AG20443 (cell line): ENCODE measurements around the gene MAP4.
A peak's percentile ranks its signal among the peaks of the same experiment; 100 is the strongest.
"Not testable (repeated sequence)": the region's sequence is repeated elsewhere in the genome, so short reads cannot be mapped to it uniquely, and the experiment has no call there.

ENCODE experiments used
- DNase-seq: peaks from one replicate; pipeline ENCODE4 v3.0.0; 2012; ENCODE audit warnings: low spot score, mixed read lengths

The MAP4 gene, protein sequence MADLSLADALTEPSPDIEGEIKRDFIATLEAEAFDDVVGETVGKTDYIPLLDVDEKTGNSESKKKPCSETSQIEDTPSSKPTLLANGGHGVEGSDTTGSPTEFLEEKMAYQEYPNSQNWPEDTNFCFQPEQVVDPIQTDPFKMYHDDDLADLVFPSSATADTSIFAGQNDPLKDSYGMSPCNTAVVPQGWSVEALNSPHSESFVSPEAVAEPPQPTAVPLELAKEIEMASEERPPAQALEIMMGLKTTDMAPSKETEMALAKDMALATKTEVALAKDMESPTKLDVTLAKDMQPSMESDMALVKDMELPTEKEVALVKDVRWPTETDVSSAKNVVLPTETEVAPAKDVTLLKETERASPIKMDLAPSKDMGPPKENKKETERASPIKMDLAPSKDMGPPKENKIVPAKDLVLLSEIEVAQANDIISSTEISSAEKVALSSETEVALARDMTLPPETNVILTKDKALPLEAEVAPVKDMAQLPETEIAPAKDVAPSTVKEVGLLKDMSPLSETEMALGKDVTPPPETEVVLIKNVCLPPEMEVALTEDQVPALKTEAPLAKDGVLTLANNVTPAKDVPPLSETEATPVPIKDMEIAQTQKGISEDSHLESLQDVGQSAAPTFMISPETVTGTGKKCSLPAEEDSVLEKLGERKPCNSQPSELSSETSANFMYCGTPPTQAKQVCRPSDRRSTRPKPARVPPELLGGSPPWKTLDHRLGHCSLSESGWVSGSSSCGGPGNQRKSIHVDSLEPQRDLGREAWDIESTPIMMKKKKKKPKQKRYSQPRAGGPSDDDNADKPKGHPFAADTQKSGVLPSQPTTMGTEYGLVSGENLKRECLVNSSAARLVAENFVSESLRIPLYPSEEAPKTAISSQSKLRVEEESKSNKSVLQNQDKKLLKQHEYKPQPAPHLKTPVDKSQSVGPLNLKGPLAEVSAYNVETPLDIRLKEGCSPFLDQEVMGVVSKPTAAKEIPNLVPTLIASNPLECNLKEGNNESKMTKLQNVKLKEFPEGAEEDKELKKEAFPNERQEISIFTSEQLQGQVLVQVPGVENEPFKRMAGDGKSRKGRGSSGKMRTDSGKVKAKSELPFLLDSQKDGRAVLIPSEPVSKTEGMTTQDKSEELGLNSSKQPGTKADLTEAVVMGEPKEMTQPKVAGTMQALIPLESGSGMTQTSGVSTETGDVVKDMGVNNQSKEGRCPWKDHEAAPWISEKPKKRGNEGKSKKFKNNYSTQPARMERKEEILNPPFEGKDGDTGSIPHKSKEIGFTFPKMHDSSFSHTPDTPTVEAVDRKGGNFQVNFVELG (N-terminal part only)

DNA sequence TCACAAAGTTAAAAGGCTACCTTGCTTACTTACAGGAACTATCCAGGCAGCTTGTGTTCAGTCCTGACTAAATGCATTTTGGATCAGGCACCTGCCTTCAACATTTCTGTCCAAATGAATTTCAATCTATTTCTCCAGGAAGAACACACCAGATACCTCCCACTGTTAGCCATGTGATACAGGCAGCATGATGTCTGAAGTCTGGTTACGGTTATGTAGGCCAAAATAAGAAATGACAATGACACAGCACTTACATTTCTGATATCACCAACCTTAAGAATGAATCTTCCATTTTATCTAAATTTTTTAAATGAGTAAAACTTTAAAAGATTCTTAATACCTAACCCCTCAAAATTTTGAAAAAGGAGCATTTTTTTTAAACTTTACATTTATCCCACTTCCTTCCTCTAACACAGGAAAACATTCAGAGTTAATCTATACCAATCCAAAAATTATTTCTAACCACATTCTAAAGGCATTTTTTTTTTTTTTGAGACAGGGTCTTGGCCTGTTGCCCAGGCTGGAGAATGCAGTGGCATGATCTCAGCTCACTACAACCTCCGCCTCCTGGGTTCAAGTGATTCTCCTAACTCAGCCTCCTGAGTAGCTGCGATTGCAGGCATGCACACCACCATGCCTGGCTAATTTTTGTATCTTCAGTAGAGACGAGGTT, at the start of gene MAP4:
Gene MAP4 (minus strand): TSS at position 116 of the 673 bp plus-strand sequence. CDS start 17,556 bp downstream, outside the sequence.
- no peak for DNase-seq

DNA sequence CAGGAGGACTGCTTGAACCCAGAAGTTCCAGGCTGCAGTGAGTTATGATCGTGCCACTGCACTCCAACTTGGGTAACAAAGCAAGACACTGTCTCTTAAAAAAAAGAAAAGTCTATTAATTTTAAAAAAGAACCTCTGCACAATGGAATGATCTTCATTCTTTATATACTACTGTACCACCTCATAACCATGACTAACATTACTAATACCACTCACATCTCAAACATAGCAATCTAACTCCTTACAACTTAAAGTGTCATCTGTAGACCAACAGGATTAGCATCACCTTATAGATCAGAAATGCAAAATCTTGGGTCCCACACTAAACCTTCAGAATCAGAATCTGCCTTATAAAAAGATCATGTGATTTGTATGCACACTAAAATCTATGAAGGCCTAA, 48.8 kb upstream of the MAP4 start:
- no peak for DNase-seq

DNA sequence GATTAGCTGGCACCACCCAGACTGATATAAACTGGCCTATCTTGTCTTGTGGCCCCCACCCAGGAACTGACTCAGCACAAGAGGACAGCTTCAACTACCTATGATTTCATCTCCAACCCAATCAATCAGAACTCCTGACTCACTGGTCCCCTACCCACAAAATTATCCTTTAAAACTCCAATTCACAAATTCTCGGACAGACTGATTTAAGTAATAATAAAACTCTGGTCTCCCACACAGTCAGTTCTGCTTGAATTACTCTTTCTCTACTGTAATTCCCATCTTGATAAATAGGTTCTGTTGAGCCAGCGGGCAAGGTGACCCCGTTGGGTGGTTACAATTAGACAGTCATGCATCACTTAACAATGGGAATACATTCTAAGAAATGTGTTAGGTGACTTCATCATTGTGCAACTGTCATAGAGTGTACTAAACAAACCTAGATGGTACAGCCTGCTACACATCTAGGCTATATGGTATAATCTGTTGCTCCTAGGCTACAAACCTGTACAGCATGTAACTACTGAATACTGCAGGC, 48.1 kb upstream of the MAP4 start:
- DNase-seq, result no peak

DNA sequence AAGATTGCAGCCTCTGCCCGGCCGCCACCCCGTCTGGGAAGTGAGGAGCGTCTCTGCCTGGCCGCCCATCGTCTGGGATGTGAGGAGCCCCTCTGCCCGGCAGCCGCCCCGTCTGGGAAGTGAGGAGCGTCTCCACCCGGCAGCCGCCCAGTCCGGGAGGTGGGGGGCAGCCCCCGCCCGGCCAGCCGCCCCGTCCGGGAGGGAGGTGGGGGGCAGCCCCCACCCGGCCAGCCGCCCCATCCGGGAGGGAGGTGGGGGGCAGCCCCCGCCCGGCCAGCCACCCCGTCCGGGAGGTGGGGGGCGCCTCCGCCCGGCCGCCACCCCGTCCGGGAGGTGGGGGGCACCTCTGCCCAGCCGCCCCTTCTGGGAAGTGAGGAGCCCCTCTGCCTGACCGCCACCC, 45.4 kb upstream of the MAP4 start:
- not testable (repeated sequence) for DNase-seq

DNA sequence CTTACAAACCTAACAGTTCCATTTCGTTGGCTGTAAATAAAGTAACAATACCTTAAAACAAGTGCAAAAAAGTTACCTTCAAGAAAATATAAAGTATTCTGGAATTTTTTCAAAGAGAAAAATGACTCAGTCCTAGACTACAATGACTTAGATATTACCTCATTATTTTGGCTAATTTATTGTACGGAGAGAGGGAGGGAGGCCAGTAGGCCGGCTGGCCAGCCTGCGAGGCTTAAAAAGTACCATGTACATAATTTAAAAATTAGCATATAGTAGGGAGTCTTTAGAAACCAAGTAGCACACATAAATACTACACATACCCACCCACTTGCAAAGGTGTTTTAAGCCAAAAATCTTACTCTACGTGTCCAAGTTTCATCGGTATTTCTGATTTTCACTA, 41.9 kb upstream of the MAP4 start:
- peak; percentile 38 for DNase-seq

DNA sequence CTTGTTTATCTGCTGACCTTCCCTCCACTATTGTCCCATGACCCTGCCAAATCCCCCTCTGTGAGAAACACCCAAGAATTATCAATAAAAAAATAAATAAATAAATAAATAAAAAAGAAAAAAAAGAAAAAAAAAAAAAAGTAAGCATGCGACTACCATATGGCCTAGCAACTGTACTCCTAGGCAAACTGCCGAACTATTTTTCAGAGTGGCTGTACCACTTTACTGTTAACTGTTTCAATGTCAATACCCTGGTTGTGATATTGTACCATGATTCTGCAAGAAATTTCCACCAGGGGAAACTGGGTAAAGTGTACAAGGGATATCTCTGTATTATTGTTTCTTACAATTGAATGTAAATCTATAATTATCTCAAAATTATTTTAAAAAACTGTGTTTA, 41.3 kb upstream of the MAP4 start:
- peak; percentile 23 for DNase-seq

DNA sequence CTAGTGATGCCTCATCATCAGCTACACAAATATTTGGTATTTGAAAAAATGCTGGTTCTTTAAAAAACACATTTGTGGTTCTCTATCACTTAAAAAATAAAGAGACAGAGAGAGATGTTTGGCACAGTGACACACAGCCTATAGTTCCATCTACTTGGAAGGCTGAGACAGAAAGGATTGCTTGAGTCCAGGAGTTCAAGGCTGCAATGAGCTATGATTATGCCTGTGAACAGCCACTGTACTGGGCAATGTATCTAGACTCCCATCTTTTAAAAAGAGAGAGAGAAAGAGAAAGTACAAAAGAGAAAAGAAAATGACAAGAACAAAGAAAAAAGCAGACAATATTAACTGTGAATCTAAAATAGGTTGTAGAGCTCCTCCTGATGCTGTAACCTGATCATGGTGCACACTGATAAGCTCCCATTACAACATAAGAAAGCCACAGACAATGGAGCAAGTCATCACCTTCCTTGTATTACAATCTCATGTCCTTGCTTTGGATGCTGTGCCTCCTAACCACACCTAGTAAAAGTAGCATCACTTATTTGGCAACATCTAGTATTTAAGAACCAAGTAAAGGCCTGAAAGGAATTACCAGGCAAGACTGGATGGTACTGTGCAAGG, 31.7 kb upstream of the MAP4 start:
- DNase-seq, result no peak

DNA sequence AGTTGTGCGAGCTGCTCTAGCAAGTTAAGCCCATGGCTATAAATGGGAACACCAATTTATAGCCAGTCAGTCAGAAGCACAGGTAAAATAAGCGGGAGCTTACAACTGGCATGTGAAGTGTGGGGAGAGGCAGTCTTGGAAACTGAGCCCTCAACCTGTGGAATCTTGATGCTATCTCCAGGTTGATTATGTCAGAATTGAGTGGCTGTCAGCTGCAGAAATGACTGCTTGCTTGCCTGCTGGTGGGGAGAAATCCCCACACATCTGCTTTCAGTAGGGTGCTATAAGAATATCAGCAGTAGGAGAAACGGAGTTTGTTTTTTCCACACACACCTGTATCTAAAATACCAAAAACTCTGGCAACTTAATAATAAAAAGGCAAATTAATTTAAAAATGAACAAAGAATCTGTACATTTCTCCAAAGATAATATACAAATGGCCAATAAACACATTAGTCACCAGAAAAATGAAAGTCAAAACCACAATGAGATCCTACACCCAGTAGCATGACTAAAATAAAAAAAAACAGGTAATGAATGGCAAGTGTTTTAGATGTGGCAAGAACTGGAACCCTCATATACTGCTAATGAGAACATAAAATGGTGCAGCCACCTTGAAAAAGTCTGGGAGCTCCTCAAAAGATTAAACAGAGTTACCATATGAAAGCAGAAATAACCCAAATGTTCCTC, 26.0 kb upstream of the MAP4 start:
- no peak for DNase-seq

DNA sequence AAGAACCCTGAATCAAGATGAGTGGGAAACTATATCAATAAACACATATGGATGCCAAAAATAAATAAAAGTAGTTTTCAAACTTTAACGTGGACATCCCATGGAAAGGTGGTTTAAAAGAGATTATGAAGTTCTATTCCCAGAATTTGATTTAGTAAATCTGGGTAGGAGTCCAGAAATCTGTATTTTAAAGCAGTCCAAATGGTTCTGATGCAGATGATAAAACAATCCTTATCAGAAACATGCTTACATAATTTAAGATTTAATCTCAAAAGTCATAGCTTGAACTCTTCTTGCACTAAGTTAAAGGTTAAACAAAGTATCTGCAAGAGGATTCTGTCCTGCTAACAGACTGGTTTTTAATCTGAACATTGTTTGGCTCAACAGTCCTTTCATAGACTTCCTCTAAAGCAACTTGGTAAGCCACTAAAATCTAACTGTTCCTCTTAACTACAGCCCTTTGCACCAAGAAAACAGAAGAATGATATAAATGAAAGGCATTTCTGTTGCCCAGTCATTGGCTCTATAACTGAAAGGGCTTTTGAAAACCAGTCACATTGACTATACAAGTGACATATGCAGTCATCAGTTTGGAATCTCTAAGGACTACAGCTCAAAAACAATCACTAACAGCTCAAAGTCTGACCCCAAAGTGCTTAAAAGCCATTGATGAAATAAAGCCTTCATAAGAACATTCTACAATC, 23.4 kb upstream of the MAP4 start:
- DNase-seq, result peak; percentile 56

DNA sequence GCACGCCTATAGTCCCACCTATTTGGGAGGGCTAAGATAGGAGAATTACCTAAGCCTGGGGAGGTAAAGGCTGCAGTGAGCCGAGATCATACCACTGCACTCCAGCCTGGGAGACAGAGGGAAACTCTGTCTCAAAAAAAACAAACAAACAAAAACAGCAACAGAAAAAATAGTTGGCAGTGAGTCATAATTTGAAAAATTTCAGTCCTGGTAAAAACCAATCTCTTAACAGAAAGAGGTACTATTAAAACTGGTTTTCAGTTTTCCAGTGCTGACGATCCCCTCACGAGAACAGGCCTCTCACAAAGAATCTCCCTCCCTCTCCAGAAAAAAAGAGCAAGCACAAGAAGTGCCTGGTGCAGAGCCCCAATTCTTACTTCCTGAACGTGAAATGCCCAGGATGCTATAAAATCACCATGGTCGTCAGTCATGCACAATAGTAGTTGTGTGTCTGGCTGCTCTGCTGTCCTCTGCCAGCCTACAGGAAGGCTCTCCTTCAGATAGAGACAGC, 22.8 kb upstream of the MAP4 start:
- peak; percentile 7 for DNase-seq

DNA sequence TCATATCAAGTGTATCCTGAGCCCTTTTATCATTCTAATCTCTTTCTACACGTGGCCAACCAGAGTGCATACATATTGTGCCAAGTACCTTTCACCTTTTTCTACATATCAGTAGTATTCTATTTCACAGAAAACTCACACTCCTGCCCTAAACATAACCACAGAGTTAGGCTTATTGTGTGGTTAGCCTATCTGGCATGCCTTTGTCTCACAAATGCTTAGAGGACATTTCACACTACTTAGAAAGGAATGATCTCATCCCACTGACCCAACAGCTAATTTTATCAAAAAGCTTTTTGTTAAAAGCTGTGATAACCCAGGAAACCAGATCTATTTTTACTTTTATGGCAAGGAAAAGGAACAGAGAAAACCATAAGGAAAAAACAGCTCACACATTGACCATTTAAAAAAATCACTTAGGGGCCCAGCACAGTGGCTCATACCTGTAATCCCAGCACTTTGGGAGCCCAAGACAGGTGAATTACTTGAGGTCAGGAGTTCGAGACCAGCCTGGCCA, 17.8 kb upstream of the MAP4 start:
- peak; percentile 73 for DNase-seq

DNA sequence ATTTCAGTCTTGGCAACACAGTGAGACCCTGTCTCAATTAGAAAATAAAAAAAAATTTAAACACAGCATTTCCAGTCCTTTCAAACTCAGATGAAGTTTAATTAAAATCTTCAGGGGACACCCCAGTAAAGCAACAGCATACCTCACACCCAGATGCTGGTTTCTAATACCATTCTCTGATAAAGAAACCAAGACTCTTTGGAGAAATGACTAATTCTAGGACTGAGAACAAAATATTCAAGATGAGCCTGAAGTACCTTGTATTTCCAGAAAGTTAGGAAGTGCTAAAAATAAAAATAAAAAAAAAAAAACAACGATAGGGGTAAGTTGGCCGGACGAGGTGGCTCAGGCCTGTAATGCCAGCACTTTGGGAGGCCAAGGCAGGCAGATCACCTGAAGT, 14.0 kb upstream of the MAP4 start:
- no peak for DNase-seq

DNA sequence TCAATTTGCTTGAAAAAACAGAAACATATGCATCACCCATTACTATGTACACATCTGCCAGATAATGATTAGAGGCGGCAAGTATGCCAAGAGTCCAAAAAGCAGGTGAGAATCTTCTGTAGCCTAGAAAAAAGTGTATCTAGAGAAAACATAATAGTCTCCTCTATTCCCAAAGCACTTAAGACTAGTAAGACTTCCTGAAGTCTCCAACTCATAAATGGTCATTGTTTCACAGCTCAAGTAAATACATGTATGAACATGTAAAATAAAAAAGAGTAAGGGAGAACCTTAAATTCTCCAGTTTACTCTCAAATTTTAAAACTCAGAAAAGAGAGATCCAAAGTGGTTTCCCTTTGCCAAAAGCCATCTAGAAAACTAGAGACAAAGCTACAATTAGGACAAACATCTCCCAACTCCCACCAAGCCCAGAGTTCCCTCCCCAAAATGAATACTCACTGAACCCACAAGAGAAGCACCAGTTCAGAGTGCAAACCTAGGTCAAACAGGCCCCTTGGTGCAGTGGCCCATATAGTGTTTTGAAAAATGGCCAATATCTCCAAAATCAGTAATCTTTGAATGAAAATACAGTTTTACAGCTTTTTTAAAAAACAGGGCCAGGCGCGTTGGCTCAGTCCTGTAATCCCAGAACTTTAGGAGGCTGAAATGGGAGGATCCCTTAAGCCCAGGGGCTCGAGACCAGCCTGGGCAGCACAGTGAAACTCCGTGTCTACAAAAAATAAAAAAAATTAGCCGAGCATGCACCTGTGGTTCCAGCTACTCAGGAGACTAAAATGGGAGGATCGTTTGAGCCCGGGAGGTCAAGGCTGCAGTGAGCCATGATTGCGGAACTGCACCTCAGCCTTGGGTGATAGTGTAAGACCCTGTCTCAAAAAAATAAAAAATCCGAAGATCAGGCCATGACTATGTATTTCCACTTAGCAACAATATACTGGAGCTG, 11.0 kb upstream of the MAP4 start:
- DNase-seq, result no peak

DNA sequence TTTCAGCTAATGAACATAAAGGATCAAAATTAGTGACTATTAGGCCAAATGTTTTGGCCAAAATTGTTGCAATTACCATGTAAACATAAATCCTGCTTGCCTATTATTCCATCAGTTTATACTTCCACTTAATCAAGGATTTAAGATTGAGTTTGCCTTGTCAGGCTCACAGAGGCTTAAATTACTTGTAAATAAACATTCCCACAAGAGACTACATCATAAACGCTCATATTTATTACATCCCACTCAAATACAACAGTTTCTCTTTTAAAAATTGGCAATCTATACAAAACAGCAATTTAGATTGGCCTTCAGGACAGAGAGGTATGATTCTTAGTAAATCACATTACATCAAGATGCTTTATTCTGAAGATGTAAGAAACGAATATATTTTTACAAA, 9.9 kb upstream of the MAP4 start:
- DNase-seq, result no peak

DNA sequence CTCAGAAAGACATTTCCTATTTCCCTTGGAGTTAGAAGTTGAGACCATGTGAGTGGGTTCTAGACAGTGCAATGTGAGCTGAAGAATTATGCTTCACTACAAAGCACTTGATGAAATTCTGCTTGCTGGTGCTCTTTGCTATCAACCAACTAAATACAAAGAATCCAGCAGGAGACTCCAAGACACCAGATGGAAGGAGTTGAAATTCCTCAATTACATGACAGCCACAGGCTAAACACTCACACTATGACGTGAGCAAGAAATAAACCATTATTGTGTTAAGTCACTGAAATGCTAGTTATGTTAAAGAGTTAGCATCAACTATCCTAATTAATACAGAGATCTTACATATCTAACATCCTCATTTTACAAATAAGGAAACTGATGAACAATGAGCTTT, 8.2 kb upstream of the MAP4 start:
- peak; percentile 28 for DNase-seq

DNA sequence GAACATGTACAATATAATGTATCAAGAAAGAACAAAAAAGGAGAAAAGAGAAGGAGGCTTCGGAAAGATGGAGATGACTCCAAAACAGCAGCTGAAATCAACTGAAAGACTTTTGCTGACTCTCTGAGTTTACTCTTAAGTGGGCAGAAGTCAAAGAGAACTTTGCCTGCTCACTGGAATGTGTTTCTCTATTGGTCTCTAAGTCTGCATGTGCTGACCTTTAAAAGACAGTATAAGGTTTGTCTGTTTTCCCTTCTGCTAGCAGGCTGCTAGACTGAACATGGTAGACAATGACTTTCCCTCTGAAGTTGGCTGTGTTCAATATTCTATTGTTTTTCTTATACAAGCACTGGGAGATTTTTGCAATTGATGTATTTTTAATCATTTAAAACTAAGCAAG, 7.2 kb upstream of the MAP4 start:
- DNase-seq, result no peak

DNA sequence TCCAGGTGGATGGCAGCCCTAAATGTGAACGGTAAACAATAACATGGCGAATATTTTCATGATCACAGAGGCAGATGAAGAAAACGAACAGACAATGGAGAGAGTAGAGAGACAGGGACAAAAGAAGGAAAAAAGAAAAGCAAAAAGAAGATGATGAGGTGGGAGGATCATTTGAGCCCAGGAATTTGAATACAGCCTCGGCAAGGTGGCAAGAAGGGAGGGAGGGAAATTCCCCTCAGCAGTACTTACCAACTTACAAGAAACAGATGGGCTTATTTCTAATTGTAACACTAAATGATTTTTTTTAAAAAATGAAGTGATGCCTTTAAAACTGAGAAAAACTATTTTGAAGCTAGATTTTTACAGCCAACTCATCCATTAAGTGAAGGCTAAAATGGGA, 6.0 kb upstream of the MAP4 start:
- no peak for DNase-seq

DNA sequence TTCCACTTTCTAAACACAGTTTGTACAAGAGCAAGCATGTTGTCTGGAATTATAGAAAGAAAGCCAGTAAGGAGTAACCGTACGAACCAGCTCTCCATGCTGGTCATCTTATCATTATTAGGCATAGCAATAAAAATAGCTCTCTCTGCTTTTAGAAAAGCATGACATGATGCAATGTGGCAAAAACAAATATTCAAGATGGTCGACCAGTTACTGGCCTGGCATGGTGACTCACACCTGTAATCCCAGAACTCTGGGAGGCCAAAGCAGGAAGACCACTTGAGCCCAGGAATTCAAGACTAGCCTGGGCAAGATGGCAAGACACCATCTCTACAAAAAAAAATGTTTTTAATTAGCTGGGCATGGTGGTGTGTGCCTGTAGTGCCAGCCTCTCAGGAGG, 2.6 kb upstream of the MAP4 start:
- DNase-seq, result peak; percentile 14
